Heart left ventricle (tissue), 16 donors: ENCODE results near the gene HSPA14. TPM values are rescaled to one million over a fixed set of nuclear protein-coding genes. Genes with fewer than 3 reads are reported as not detected.

Source experiments
- ATAC-seq, 4 donors: fragments of 200-7000 bp; cut with Tn5 transposase; one replicate each; pipeline ENCODE4 v1.9.1; 2020 to 2022; ENCODE audit warnings: moderate library complexity in 4 of 4, mild to moderate bottlenecking in 3 of 4, moderate number of reproducible peaks in 1 of 4
- DNase-seq, 5 donors: peaks; one replicate each; pipeline ENCODE4 v3.0.0-alpha.2; 2020
- H3K27ac ChIP-seq, 12 donors: fragments of 200-600 bp; sonication (generic) in 4 of 12; one replicate each; pipeline versions ENCODE4 v1.5.0 to v1.8.0; 2016 to 2022; ENCODE audit warnings: mild to moderate bottlenecking in 2 of 12
- H3K27me3 ChIP-seq, 9 donors: fragments of 200-600 bp; sonication (generic) in 2 of 9; one replicate each; pipeline versions ENCODE4 v1.5.1 to v1.8.0; 2016 to 2022; ENCODE audit warnings: mild to moderate bottlenecking in 3 of 9
- H3K36me3 ChIP-seq, 9 donors: fragments of 200-600 bp; sonication (generic) in 2 of 9; one replicate each; pipeline versions ENCODE4 v1.5.0 to v1.8.0; 2018 to 2022; ENCODE audit warnings: mild to moderate bottlenecking in 2 of 9
- H3K4me1 ChIP-seq, 12 donors: fragments of 200-600 bp; sonication (generic) in 4 of 12; one replicate each; pipeline versions ENCODE4 v1.5.0 to v1.8.0; 2016 to 2022; ENCODE audit warnings: mild to moderate bottlenecking in 3 of 12
- H3K4me3 ChIP-seq, 12 donors: fragments of 200-600 bp; sonication (generic) in 4 of 12; one replicate each; pipeline versions ENCODE4 v1.5.0 to v1.8.0; 2017 to 2022; ENCODE audit warnings: mild to moderate bottlenecking in 9 of 12, moderate library complexity in 4 of 12
- H3K9me3 ChIP-seq, 12 donors: fragments of 200-600 bp; sonication (generic) in 4 of 12; one replicate each; pipeline versions ENCODE4 v1.5.0 to v1.8.0; 2016 to 2022; ENCODE audit warnings: mild to moderate bottlenecking in 1 of 12
- POLR2A ChIP-seq, 2 donors: fragments of 450-650 bp; IDR thresholded peaks; one replicate each; pipeline ENCODE4 v1.6.1; 2017; ENCODE audit warnings: antibody characterized with exemption in 2 of 2, mild to moderate bottlenecking in 2 of 2, moderate library complexity in 2 of 2
- WGBS, 4 donors: extraction: QIAGEN DNeasy Blood & Tissue Kit in 2 of 4; methylation state at CpG; one replicate each; pipeline versions ENCODE4 v1.1.5 to v1.1.7; 2013 to 2018; 5-methylcytosine and 5-hydroxymethylcytosine counted together
- intact Hi-C, 10 donors: fragments of 100-400 bp; cut with DNase I; formaldehyde crosslinking; loops; one replicate each; pipeline versions ENCODE4 v1.11.1 to v1.14.2; 2022
- polyA plus RNA-seq, 2 donors: library from polyadenylated mRNA; stranded (reverse); fragments of 200-250 nt; gene quantifications; one replicate each; pipeline ENCODE4 v1.2.3, GENCODE V29; 2013
- total RNA-seq, 9 donors: library from RNA; depleted of rRNA in 2 of 9; stranded (reverse); fragments of >200 nt in 2 of 9; fragmentation: NEBNext Ultra II Directional in 3 of 9; extraction: Animal tissue kit (Norgen Biotek cat#: 25700) in 3 of 9; gene quantifications; one replicate each; pipeline versions ENCODE4 v1.1.0 to v1.2.4, GENCODE V29; 2016 to 2023
- TF ChIP-seq, protein P1 (sequence below), 12 donors: fragments of 200-600 bp; sonication (generic) in 4 of 12; IDR thresholded peaks; one replicate each; pipeline versions ENCODE4 v1.5.0 to v1.8.0; 2018 to 2022; ENCODE audit warnings: antibody characterized with exemption in 12 of 12, mild to moderate bottlenecking in 5 of 12
- donor health status: ischemic (EF 13 %, LVEDD 7.1; RV severe dilation, severe dysfunction).
- donor health status: healthy with polysubstance abuse.
- donor health status: DM: no; HTN: yes; CAD: no.
- donor health status: DM: no; HTN: no; CAD: no.
- donor health status: ischemic (EF 25% LVEDD 6.9; RV normal size, moderate dysfunction).
- donor health status: ischemic (EF 25% LVEDD 5.7; RV mildly dilated, moderate dysfunction).
- donor health status: healthy.
- donor health status: DM: yes; HTN: yes; CAD: no.
- donor health status: ischemic (EF 35%, LVEDD 5.7; RV mildly dilated, moderate dysfunction).
- donor health status: nonischemic (EF 11% LVEDD 7.7; RV severe dilation, severe dysfunction).
- donor health status: DM: yes; HTN: yes; CAD: no.
- donor health status: PGD.
- donor health status: ischemic (EF 29% LVEDD 5.4; RV normal size, mild dysfunction).
- donor health status: nonischemic (EF 23%, LVEDD 6.1; RV moderate dilation, normal function).

HSPA14 gene
- total and polyA plus RNA-seq, 11 donors: 6.2 to 16.9 (median 8.3) TPM

DNA sequence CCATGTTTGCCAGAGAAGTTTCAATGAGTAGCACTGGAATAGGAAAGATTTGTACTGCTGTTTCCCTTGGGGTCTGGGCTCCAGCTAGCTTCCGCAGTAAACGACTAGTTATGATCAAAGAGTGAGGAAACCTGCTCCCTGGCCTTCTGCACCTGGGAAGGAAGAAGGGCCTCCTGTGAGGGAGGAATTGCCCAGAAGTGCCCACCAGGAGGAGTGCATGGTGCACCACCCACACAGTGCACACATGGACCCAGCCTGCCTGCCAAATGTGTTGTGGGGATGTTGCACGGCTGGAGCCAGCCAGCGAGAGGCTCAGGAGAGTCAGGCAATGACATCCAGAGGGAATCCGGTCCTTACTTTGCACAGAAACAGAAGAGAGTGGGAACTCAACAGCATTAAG is 36.4 kb upstream of the HSPA14 start:
- ATAC-seq (no peak), DNase-seq (no peak)
- H3K27me3 ChIP-seq: no peaks in the 10 kb centered on the region
- no peaks in the 10 kb centered on the region for H3K36me3 ChIP-seq
- intact Hi-C loops: no loop called here
- WGBS, 4 donors: 34 to 43% (median 37%) methylated on average over 5 of the region's 5 CpGs
- H3K4me1 ChIP-seq: no peaks in the 10 kb centered on the region
- no peak overlapping the region for H3K4me3 ChIP-seq
- no peak overlapping the region for H3K27ac ChIP-seq
- TF ChIP-seq, protein P1, sequence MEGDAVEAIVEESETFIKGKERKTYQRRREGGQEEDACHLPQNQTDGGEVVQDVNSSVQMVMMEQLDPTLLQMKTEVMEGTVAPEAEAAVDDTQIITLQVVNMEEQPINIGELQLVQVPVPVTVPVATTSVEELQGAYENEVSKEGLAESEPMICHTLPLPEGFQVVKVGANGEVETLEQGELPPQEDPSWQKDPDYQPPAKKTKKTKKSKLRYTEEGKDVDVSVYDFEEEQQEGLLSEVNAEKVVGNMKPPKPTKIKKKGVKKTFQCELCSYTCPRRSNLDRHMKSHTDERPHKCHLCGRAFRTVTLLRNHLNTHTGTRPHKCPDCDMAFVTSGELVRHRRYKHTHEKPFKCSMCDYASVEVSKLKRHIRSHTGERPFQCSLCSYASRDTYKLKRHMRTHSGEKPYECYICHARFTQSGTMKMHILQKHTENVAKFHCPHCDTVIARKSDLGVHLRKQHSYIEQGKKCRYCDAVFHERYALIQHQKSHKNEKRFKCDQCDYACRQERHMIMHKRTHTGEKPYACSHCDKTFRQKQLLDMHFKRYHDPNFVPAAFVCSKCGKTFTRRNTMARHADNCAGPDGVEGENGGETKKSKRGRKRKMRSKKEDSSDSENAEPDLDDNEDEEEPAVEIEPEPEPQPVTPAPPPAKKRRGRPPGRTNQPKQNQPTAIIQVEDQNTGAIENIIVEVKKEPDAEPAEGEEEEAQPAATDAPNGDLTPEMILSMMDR (IDR thresholded peaks at IDR 0.05): no peak
- no peak for TF ChIP-seq POLR2A (IDR thresholded peaks at IDR 0.05)
- peaks cover 0 to 3% (median 0%) of the 10 kb centered on the region in 12 donors for H3K9me3 ChIP-seq

DNA sequence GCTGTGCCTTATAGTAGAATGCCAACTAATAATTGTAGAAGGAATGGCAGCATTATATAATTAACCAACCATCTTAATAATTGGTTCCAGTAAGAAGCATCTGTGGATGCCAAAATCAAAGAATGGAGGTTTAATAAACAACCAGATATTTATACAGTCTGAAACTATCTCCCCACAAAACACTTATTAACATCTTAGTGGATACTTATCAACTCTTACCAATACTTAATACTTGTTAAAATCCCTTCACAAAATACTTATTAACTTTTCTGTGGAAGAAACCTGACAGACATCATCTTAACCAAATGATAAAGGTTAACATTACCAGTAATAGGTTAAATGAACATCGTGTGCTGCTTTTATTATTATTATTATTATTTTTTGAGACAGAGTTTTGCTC is 34.3 kb upstream of the HSPA14 start:
- no peak overlapping the region for H3K27ac ChIP-seq
- H3K36me3 ChIP-seq: no peaks in the 10 kb centered on the region
- H3K27me3 ChIP-seq: no peaks in the 10 kb centered on the region
- peaks cover 0 to 3% (median 0%) of the 10 kb centered on the region in 12 donors for H3K9me3 ChIP-seq
- H3K4me3 ChIP-seq: no peak overlapping the region
- no peaks in the 10 kb centered on the region for H3K4me1 ChIP-seq
- ATAC-seq (no peak), DNase-seq (no peak)
- intact Hi-C loops: no loop called here
- WGBS, 4 donors: 0 to 93% (median 41%) methylated on average over 1 of the region's 1 CpG
- TF ChIP-seq, protein P1 (IDR thresholded peaks at IDR 0.05): no peak
- no peak for TF ChIP-seq POLR2A (IDR thresholded peaks at IDR 0.05)

GRCh38 chr10:14806318-14806717 is 31.8 kb upstream of the HSPA14 start:
- Histone ChIP-seq H3K36me3 (no peaks in the 10 kb centered on the region), H3K4me1 (no peaks in the 10 kb centered on the region), H3K27me3 (no peaks in the 10 kb centered on the region), H3K9me3 (peaks cover 0 to 3% (median 0%) of the 10 kb centered on the region in 12 donors), H3K4me3 (no peak overlapping the region), H3K27ac (no peak overlapping the region)
- intact Hi-C loops: no loop called here
- TF ChIP-seq, protein P1 (IDR thresholded peaks at IDR 0.05): no peak
- no peak for TF ChIP-seq POLR2A (IDR thresholded peaks at IDR 0.05)
- no peak for DNase-seq
- ATAC-seq: no peak
- WGBS, 4 donors: 72 to 78% (median 75%) methylated on average over 3 of the region's 3 CpGs

DNA sequence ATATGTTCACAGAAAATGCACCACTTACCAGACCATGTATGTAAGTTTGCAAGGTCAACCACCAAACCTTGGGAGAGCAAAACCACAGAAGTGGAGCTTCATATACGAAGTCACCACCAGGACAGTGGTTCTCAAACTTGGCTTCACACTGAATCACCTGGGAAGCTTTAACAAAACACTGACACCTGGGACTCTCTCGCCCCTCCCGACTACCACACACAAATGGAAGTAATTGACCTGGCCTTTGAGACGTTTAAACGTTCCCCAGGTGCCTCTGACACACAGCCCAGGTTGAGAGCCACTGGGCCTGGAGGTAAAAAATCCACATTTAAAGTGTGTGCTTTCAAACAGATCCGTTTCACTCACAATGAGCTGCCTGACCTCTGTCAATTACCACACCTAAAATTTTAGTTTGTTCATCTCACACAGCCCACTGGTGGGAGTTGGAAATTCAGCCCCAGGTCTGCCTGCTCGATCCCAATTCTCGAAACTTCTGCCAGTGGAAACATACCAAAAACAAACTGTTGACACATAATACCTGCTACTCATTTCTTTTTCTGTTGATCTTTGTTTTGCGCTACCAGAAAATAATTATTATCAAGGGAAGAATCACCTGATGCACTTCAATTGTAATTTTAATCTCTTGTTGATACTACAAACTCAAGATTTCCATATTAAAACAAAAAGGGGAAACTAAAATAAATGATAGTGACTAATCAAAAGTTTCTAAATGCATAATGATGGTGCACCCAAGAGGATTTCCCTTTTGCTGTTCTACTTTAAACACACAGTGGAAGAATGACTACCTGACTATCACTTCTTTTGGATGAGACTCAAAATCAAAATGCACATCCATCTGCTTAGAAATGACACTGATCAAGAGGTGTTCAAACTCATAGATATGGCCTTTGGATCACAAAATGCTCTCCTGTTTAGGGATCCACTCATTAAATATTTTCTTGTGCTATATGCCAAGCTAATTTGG is 26.8 kb upstream of the HSPA14 start:
- Histone ChIP-seq H3K9me3 (no peaks in the 10 kb centered on the region), H3K4me1 (peaks cover 0 to 8% (median 0%) of the 10 kb centered on the region in 12 donors), H3K27ac (no peak overlapping the region), H3K27me3 (no peaks in the 10 kb centered on the region), H3K4me3 (no peak overlapping the region), H3K36me3 (no peaks in the 10 kb centered on the region)
- intact Hi-C loops: no loop called here
- no peak for TF ChIP-seq POLR2A (IDR thresholded peaks at IDR 0.05)
- TF ChIP-seq, protein P1 (IDR thresholded peaks at IDR 0.05): no peak
- ATAC-seq: no peak
- DNase-seq: no peak
- 73 to 76% (median 73%) methylated on average over 8 to 9 of the region's 9 CpGs for whole genome bisulfite sequencing, 4 donors
